GM19372 (cell line): Measurements from ENCODE around the gene ADAMTS7.
A peak's percentile ranks its signal among the peaks of the same experiment; 100 is the strongest.
"Not testable (repeated sequence)": the region's sequence is repeated elsewhere in the genome, so short reads cannot be mapped to it uniquely, and the experiment has no call there.

Experiments used
- ATAC-seq: cut with Tn5 transposase; IDR thresholded peaks from one replicate; pipeline ENCODE4 v1.9.1; 2021; ENCODE audit warnings: mild to moderate bottlenecking, low read depth, moderate library complexity; ENCODE audit not compliant: unreplicated experiment

Gene ADAMTS7

GRCh38 chr15:78811124-78811824, at the start of gene ADAMTS7:
Gene ADAMTS7, minus strand, starts transcription at chr15:78811464. Its CDS starts 244 bp downstream, at chr15:78811220.
- peak; percentile 69 for ATAC-seq

- peak; percentile 68 for ATAC-seq
These were observed 48.9 kb upstream of the ADAMTS7 start for GRCh38 chr15:78859971-78860719.

- ATAC-seq: no peak
These were observed 44.5 kb upstream of the ADAMTS7 start for GRCh38 chr15:78855746-78856145.

- ATAC-seq: no peak
These were observed 43.6 kb upstream of the ADAMTS7 start for GRCh38 chr15:78854833-78855372.

- no peak for ATAC-seq
These were observed 42.2 kb upstream of the ADAMTS7 start for GRCh38 chr15:78853500-78853899.

GRCh38 chr15:78850941-78851755, 39.9 kb upstream of the ADAMTS7 start:
- ATAC-seq: no peak

- no peak for ATAC-seq
These were observed 39.1 kb upstream of the ADAMTS7 start for GRCh38 chr15:78850352-78850751.

GRCh38 chr15:78847387-78847906, 36.2 kb upstream of the ADAMTS7 start:
- ATAC-seq: not testable (repeated sequence)

GRCh38 chr15:78846906-78847305, 35.6 kb upstream of the ADAMTS7 start:
- not testable (repeated sequence) for ATAC-seq

GRCh38 chr15:78842519-78842918, 31.3 kb upstream of the ADAMTS7 start:
- no peak for ATAC-seq

GRCh38 chr15:78841891-78842290, 30.6 kb upstream of the ADAMTS7 start:
- no peak for ATAC-seq

GRCh38 chr15:78841376-78841706, 30.1 kb upstream of the ADAMTS7 start:
- no peak for ATAC-seq

GRCh38 chr15:78840661-78841375, 29.6 kb upstream of the ADAMTS7 start:
- no peak for ATAC-seq

GRCh38 chr15:78839151-78839550, 27.9 kb upstream of the ADAMTS7 start:
- not testable (repeated sequence) for ATAC-seq

- ATAC-seq: no peak
These were observed 27.2 kb upstream of the ADAMTS7 start for GRCh38 chr15:78838489-78838888.

- no peak for ATAC-seq
These were observed 26.3 kb upstream of the ADAMTS7 start for GRCh38 chr15:78837543-78837942.

GRCh38 chr15:78837131-78837530, 25.9 kb upstream of the ADAMTS7 start:
- no peak for ATAC-seq

GRCh38 chr15:78836333-78836732, 25.1 kb upstream of the ADAMTS7 start:
- ATAC-seq: no peak

GRCh38 chr15:78831229-78832207, 20.3 kb upstream of the ADAMTS7 start:
- ATAC-seq: no peak
